ENCODE data around the gene OR5K3.

The OR5K3 gene

DNA sequence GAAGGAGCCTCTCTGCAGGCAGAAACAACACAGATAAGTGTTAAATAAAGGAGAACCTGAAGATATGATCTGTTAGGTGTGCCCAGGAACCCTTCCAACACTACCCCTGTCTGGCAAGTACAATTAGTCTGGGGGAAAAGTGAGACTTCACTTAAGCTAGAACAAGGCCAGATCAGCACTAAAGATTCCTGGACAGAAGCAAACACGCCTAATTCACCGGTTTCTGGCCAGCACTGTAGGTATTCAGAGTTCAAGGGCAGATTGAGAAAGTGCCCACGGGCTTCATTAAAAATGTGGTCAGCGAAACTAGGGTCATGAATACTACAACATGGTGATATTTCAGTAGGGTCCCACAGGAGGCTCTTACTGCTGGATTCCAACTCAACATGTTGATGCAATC, 43.9 kb downstream of the OR5K3 start:
- DNase-seq = no peak

DNA sequence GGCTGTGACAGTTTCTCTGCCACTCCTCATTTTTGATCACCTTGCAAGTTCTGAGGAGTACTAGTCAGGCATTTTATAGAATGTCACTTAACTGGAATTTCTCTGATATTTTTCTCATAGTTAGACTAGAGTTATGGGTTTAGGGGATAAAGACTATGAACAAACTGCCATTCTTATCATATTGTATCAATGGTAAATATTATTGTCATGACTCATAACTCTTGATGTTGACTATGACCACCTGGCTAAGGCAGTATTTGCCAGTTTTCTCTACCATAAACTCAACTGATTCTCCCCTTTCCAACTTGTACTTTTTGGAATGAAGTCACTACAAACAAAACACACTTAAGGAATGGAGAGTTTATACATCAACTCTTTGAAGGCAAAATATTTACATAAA, 49.8 kb downstream of the OR5K3 start:
- DNase-seq = no peak

Data from NCI-H2107 (cell line).